ENCODE data around the gene JTB. TPM values are rescaled to one million over a fixed set of nuclear protein-coding genes. Genes with fewer than 3 reads are reported as not detected.

The JTB gene
- total RNA-seq, 2 experiments from 2014 or later = 118 TPM

GRCh38 chr1:153932156-153933131 lies 45.0 kb downstream of the JTB start:
- H3K9me3 Mint-ChIP-seq = no peaks in the 10 kb centered on the region
- POLR2A ChIA-PET = no interaction called here
- DNase-seq (peak; percentile 22), ATAC-seq (ENCODE audit: low read depth) (no peak)
- no peaks in the 10 kb centered on the region for H3K27me3 Mint-ChIP-seq
- no peak overlapping the region for H3K4me3 Mint-ChIP-seq
- peaks cover 27% of the 10 kb centered on the region for H3K36me3 Mint-ChIP-seq
- peaks cover 15% of the 10 kb centered on the region for H3K4me1 Mint-ChIP-seq
- H3K27ac Mint-ChIP-seq = no peak overlapping the region

- peak; percentile 20 for DNase-seq
- peaks cover 18% of the 10 kb centered on the region for H3K36me3 Mint-ChIP-seq
- POLR2A ChIA-PET = interaction anchor here (2.7 to 2.8 kb wide), 2 partner anchors 9 to 17 kb away, joined by 7 to 13 read pairs; partner anchors contain the start of gene DENND4B
Measured at GRCh38 chr1:153929981-153930948, 47.2 kb downstream of the JTB start.

GRCh38 chr1:153929426-153929825 lies 48.0 kb downstream of the JTB start:
- no peak overlapping the region for H3K4me3 Mint-ChIP-seq
- POLR2A ChIA-PET = interaction anchor here (1.3 to 2.8 kb wide), 3 partner anchors 10 to 17 kb away, joined by 3 to 13 read pairs (median 7); partner anchors contain the start of gene DENND4B
- H3K27me3 Mint-ChIP-seq = no peaks in the 10 kb centered on the region
- ATAC-seq (ENCODE audit: low read depth) (no peak), DNase-seq (peak; percentile 8)
- peaks cover 12% of the 10 kb centered on the region for H3K4me1 Mint-ChIP-seq
- H3K36me3 Mint-ChIP-seq = peaks cover 13% of the 10 kb centered on the region
- H3K27ac Mint-ChIP-seq = peak overlapping the region; percentile 67
- H3K9me3 Mint-ChIP-seq = no peaks in the 10 kb centered on the region

More at GRCh38 chr1:153929981-153930948, 47.2 kb downstream of the JTB start:
- Mint-ChIP-seq H3K27ac (no peak overlapping the region), H3K4me3 (no peak overlapping the region), H3K27me3 (no peaks in the 10 kb centered on the region), H3K4me1 (peaks cover 12% of the 10 kb centered on the region), H3K9me3 (no peaks in the 10 kb centered on the region)
- ATAC-seq (ENCODE audit: low read depth) = no peak

GRCh38 chr1:153928791-153929341 lies 48.6 kb downstream of the JTB start:
- DNase-seq (peak; percentile 13), ATAC-seq (ENCODE audit: low read depth) (no peak)
- POLR2A ChIA-PET = interaction anchor here (0.7 to 2.8 kb wide), 6 partner anchors 11 to 62 kb away, joined by 3 to 13 read pairs (median 4); partner anchors contain the start of genes DENND4B and RPS27

GRCh38 chr1:153928245-153928644 lies 49.2 kb downstream of the JTB start:
- H3K36me3 Mint-ChIP-seq = peaks cover 6% of the 10 kb centered on the region
- H3K4me3 Mint-ChIP-seq = peak overlapping the region; percentile 45
- peaks cover 16% of the 10 kb centered on the region for H3K4me1 Mint-ChIP-seq
- no peaks in the 10 kb centered on the region for H3K27me3 Mint-ChIP-seq
- ATAC-seq (ENCODE audit: low read depth) (peak; percentile 10), DNase-seq (no peak)
- H3K9me3 Mint-ChIP-seq = no peaks in the 10 kb centered on the region
- H3K27ac Mint-ChIP-seq = peak overlapping the region; percentile 82
- POLR2A ChIA-PET = interaction anchor here (0.7 to 2.8 kb wide), 6 partner anchors 11 to 62 kb away, joined by 3 to 13 read pairs (median 4); partner anchors contain the start of genes DENND4B and RPS27

More at GRCh38 chr1:153928791-153929341, 48.6 kb downstream of the JTB start:
- Mint-ChIP-seq H3K36me3 (peaks cover 8% of the 10 kb centered on the region), H3K27ac (peak overlapping the region; percentile 82), H3K4me3 (no peak overlapping the region), H3K27me3 (no peaks in the 10 kb centered on the region), H3K9me3 (no peaks in the 10 kb centered on the region), H3K4me1 (peaks cover 14% of the 10 kb centered on the region)

- H3K4me3 Mint-ChIP-seq = no peak overlapping the region
- H3K27ac Mint-ChIP-seq = no peak overlapping the region
- peaks cover 7% of the 10 kb centered on the region for H3K36me3 Mint-ChIP-seq
- H3K27me3 Mint-ChIP-seq = no peaks in the 10 kb centered on the region
- ATAC-seq (ENCODE audit: low read depth) = no peak
- POLR2A ChIA-PET = interaction anchor here (0.6 to 7.7 kb wide), 3 partner anchors 9 to 151 kb away, joined by 3 to 101 read pairs (median 3); partner anchors contain the start of genes DENND4B and SLC27A3
- no peak for DNase-seq
- no peaks in the 10 kb centered on the region for H3K9me3 Mint-ChIP-seq
- H3K4me1 Mint-ChIP-seq = peaks cover 18% of the 10 kb centered on the region
Measured at GRCh38 chr1:153926405-153926804, 51.1 kb downstream of the JTB start.

Small RNA genes within 50 kb of the gene (microRNA-seq; reads per million reads assigned to microRNA genes)
- not detected for gene MIR6737

Other genes starting within 250 kb of the JTB start
- 10 to 100 TPM; 53.6 to 57.2 TPM for gene INTS3, start 249.6 kb downstream of the JTB start, total RNA-seq
- gene SLC27A3, start 202.3 kb downstream of the JTB start, total RNA-seq = 10 to 100 TPM; 38.9 to 44.0 TPM
- 10 to 100 TPM; 86.3 to 96.7 TPM for gene GATAD2B, start 54.7 kb downstream of the JTB start, total RNA-seq
- gene DENND4B, start 31.0 kb downstream of the JTB start, total RNA-seq = 100 to 1,000 TPM; 173 to 183 TPM
- gene CRTC2, start 19.1 kb downstream of the JTB start, total RNA-seq = 100 to 1,000 TPM; 104 to 115 TPM
- gene SLC39A1, start 14.1 kb downstream of the JTB start, total RNA-seq = 10 to 100 TPM; 29.6 to 31.1 TPM
- gene CREB3L4, start 9.8 kb downstream of the JTB start, total RNA-seq = 10 to 100 TPM in 1 of 2 experiments, 1 to 10 TPM in 1; 8.2 to 10.0 TPM
- 1 to 10 TPM; 7.5 to 8.0 TPM for gene RAB13, start 8.7 kb upstream of the JTB start, total RNA-seq
- gene RPS27, start 13.1 kb upstream of the JTB start, total RNA-seq = 1,000 to 10,000 TPM; 3,346 to 3,734 TPM
- under 1 TPM; 0.11 to 0.17 TPM for gene NUP210L, start 177.4 kb upstream of the JTB start, total RNA-seq
- gene TPM3, start 214.4 kb upstream of the JTB start, total RNA-seq = 100 to 1,000 TPM; 654 to 664 TPM
- gene CFAP141, start 228.7 kb upstream of the JTB start, total RNA-seq = not detected
- 100 to 1,000 TPM; 192 to 195 TPM for gene UBAP2L, start 243.3 kb upstream of the JTB start, total RNA-seq